Upper lobe of left lung (tissue), 4 donors: ENCODE results near the gene B3GALT5.

ENCODE experiments used
- CTCF ChIP-seq, 6 experiments: fragments of 450-650 bp in 4 of 6; fragments of 200-600 bp in 2 of 6; sonication (generic) in 2 of 6; IDR thresholded peaks; one replicate each; pipeline ENCODE4 v1.5.1; 2016 to 2019; ENCODE audit warnings: antibody characterized with exemption in 6 of 6
- POLR2AphosphoS5 ChIP-seq, 2 donors: sonication (generic); formaldehyde crosslinking; IDR thresholded peaks; one replicate each; pipeline ENCODE4 v1.5.1; 2017; ENCODE audit warnings: antibody characterized with exemption in 2 of 2

GRCh38 chr21:39713905-39714304 is 101.2 kb downstream of the B3GALT5 start:
- no peak for TF ChIP-seq CTCF (IDR thresholded peaks at IDR 0.05)
- TF ChIP-seq POLR2AphosphoS5 (IDR thresholded peaks at IDR 0.05), result no peak
